GM12892 (cell line): ENCODE results near the gene HS1BP3.

Source experiments
- POLR2A ChIP-seq: IDR thresholded peaks from 2 replicates; pipeline ENCODE4 v1.6.1; 2011; ENCODE audit warnings: low read depth, low read length, control low read depth
- POLR2AphosphoS5 ChIP-seq: IDR thresholded peaks from 2 replicates; pipeline ENCODE4 v1.6.1; 2011; ENCODE audit warnings: low read depth, low read length, control low read depth
- TAF1 ChIP-seq: IDR thresholded peaks from 2 replicates; pipeline ENCODE4 v1.6.1; 2011; ENCODE audit warnings: low read depth, mild to moderate bottlenecking, control low read depth, low read length, borderline replicate concordance

DNA sequence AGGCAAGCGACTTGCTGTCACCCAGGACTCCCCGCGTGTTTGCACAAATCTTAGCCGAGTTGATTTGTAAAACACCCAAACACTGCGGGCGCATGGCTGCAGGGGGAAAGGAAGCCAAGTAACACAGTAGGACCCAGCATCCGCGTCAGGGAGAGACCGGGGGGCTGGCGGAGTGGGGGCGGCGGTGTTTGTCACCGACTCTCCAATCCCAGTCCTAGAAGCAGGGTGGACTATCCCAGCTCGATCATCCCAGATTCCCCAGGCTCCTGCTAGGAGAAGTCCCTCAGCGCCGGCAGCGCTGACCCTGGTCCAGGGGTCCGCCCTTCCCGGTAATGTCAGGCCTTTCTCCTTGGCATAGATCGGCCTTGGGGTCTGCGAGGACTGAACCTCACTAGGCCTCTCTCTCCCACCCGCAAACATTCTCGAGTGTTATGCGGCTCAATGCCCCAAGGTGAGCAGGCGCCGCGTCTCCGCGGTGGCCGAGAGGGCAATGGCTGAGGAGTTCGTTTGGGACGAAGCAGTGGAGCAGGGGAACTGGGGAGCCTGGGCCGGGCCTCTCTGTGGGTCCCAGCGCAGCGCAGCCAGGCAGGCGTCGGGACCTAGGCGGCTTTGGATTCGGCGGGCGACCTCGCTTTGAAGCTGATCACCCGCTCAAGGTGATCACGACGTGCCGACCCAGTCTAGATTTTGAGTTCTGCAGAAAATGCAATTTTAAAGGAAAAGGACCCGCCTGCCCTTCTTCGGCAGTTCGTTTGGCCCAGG lies 14.5 kb upstream of the HS1BP3 start:
- TF ChIP-seq POLR2A, result no peak
- no peak for TF ChIP-seq POLR2AphosphoS5
- no peak for TF ChIP-seq TAF1
